IMR-90 (cell line): Measurements from ENCODE around the gene ATP4B. TPM values are rescaled to one million over a fixed set of nuclear protein-coding genes. Genes with fewer than 3 reads are reported as not detected.

Experiments
- ATAC-seq: fragments of 200-7000 bp; cut with Tn5 transposase; 2 replicates; pipeline ENCODE4 v1.9.1; 2020; ENCODE audit warnings: low read depth, mild to moderate bottlenecking, moderate library complexity
- BruUV-seq: library from RNA; stranded (reverse); fragments of 400-500 nt; replicated peaks from 2 replicates; lab custom pipeline; 2021; lab: Mats Ljungman, UMichigan
- CTCF ChIA-PET: fragments of 300-600 bp; formaldehyde crosslinking; extraction: SDS; loops from one replicate; lab custom pipeline; 2021; ENCODE audit warnings: antibody characterized with exemption; lab: Yijun Ruan, JAX
- POLR2A ChIA-PET: fragments of 300-600 bp; sonication (Branson Sonifier 250); formaldehyde crosslinking; loops from one replicate; lab custom pipeline; 2022; ENCODE audit warnings: antibody characterized with exemption; ENCODE audit not compliant: unreplicated experiment; lab: Charles Lee
- DNase-seq: peaks from one replicate; pipeline ENCODE4 v3.0.0; 2013
- H2AFZ ChIP-seq: replicated peaks from 2 replicates; pipeline ENCODE3; 2013; ENCODE audit warnings: low read length, mild to moderate bottlenecking; ENCODE audit not compliant: poor library complexity
- H2AK5ac ChIP-seq: 2 replicates; pipeline ENCODE4 v1.6.1; 2013; ENCODE audit warnings: low read depth, low read length, inconsistent platforms
- H2AK9ac ChIP-seq: replicated peaks from 2 replicates; pipeline ENCODE3; 2013; ENCODE audit warnings: mild to moderate bottlenecking, low read depth, low read length, moderate library complexity; ENCODE audit not compliant: poor library complexity
- H2BK120ac ChIP-seq: 2 replicates; pipeline ENCODE4 v1.6.1; 2013; ENCODE audit warnings: low read depth, low read length, inconsistent platforms
- H2BK15ac ChIP-seq: 3 replicates; pipeline ENCODE4 v1.6.1; 2013; ENCODE audit warnings: low read depth, low read length, inconsistent platforms
- H2BK20ac ChIP-seq: 2 replicates; pipeline ENCODE4 v1.6.1; 2013; ENCODE audit warnings: low read depth, mild to moderate bottlenecking, inconsistent platforms, low read length, moderate library complexity
- H2BK5ac ChIP-seq: 2 replicates; pipeline ENCODE4 v1.6.1; 2013; ENCODE audit warnings: mild to moderate bottlenecking, low read depth, low read length, inconsistent platforms; ENCODE audit not compliant: poor library complexity, severe bottlenecking
- H3K14ac ChIP-seq: replicated peaks from 2 replicates; pipeline ENCODE4 v1.6.1; 2013; ENCODE audit warnings: low read depth, low read length, inconsistent platforms
- H3K18ac ChIP-seq: 2 replicates; pipeline ENCODE4 v1.6.1; 2013; ENCODE audit warnings: low read depth, low read length, control low read depth
- H3K23ac ChIP-seq: 2 replicates; pipeline ENCODE4 v1.6.1; 2013; ENCODE audit warnings: low read depth, low read length, inconsistent platforms
- H3K27ac ChIP-seq: 2 replicates; pipeline ENCODE4 v1.5.1; 2013; ENCODE audit warnings: mild to moderate bottlenecking, control low read depth, low read length; ENCODE audit not compliant: insufficient read depth
- H3K27me3 ChIP-seq: 2 replicates; pipeline ENCODE4 v1.6.1; 2013; ENCODE audit warnings: low read length; ENCODE audit not compliant: control insufficient read depth, insufficient read depth
- H3K36me3 ChIP-seq: 2 replicates; pipeline ENCODE4 v1.6.1; 2013; ENCODE audit warnings: low read length, mixed read lengths; ENCODE audit not compliant: control insufficient read depth, insufficient read depth
- H3K4ac ChIP-seq: 2 replicates; pipeline ENCODE4 v1.6.1; 2013; ENCODE audit warnings: low read depth, low read length, inconsistent platforms
- H3K4me1 ChIP-seq: 2 replicates; pipeline ENCODE4 v1.6.1; 2013; ENCODE audit warnings: low read length, mixed read lengths; ENCODE audit not compliant: control insufficient read depth, insufficient read depth
- H3K4me2 ChIP-seq: 2 replicates; pipeline ENCODE4 v1.6.1; 2013; ENCODE audit warnings: low read depth, mild to moderate bottlenecking, control low read depth, low read length, moderate library complexity
- H3K4me3 ChIP-seq: 2 replicates; pipeline ENCODE4 v1.5.1; 2013; ENCODE audit warnings: low read depth, mild to moderate bottlenecking, control low read depth, low read length, moderate library complexity; ENCODE audit not compliant: insufficient read depth
- H3K56ac ChIP-seq: 2 replicates; pipeline ENCODE4 v1.6.1; 2013; ENCODE audit warnings: low read length, inconsistent platforms; ENCODE audit not compliant: insufficient read depth; ENCODE audit errors: extremely low read depth
- H3K79me1 ChIP-seq, 2 experiments: 2 replicates each; pipeline ENCODE4 v1.6.1; 2013; ENCODE audit warnings: low read length in 2 of 2, inconsistent platforms in 1 of 2, low read depth in 1 of 2
- H3K9ac ChIP-seq: 2 replicates; pipeline ENCODE4 v1.6.1; 2013; ENCODE audit warnings: low read depth, low read length, control low read depth
- H3K9me1 ChIP-seq: 2 replicates; pipeline ENCODE4 v1.6.1; 2013; ENCODE audit warnings: low read length, inconsistent platforms; ENCODE audit not compliant: insufficient read depth
- H3K9me3 ChIP-seq: 2 replicates; pipeline ENCODE4 v1.6.1; 2013; ENCODE audit warnings: low read length; ENCODE audit not compliant: control insufficient read depth, insufficient read depth
- H4K20me1 ChIP-seq: 2 replicates; pipeline ENCODE4 v1.6.1; 2013; ENCODE audit warnings: low read length, inconsistent platforms; ENCODE audit not compliant: insufficient read depth
- H4K5ac ChIP-seq: 2 replicates; pipeline ENCODE4 v1.6.1; 2013; ENCODE audit warnings: mild to moderate bottlenecking, low read depth, low read length, control low read depth
- H4K8ac ChIP-seq, 2 experiments: 2 replicates each; pipeline ENCODE4 v1.6.1; 2013; ENCODE audit warnings: low read depth in 2 of 2, low read length in 2 of 2, control low read depth in 1 of 2, inconsistent platforms in 1 of 2
- H4K91ac ChIP-seq: 2 replicates; pipeline ENCODE4 v1.6.1; 2013; ENCODE audit warnings: low read depth, low read length, inconsistent platforms; ENCODE audit not compliant: insufficient read depth
- CEBPB ChIP-seq: IDR thresholded peaks from 2 replicates; pipeline ENCODE4 v1.6.1; 2012; ENCODE audit warnings: low read depth, low read length, improper control_type of control experiment
- CHD1 ChIP-seq: IDR thresholded peaks from 2 replicates; pipeline ENCODE4 v1.6.1; 2012; ENCODE audit warnings: low read depth, low read length, improper control_type of control experiment
- FOS ChIP-seq: fragments of 150-350 bp; IDR thresholded peaks from 2 replicates; pipeline ENCODE4 v1.6.1; 2016; ENCODE audit warnings: low read depth, low read length
- MAFK ChIP-seq: IDR thresholded peaks from 2 replicates; pipeline ENCODE4 v1.6.1; 2012; ENCODE audit warnings: low read depth, low read length, improper control_type of control experiment
- MAZ ChIP-seq: IDR thresholded peaks from 2 replicates; pipeline ENCODE4 v1.6.1; 2012; ENCODE audit warnings: low read depth, mild to moderate bottlenecking, low read length, improper control_type of control experiment, moderate library complexity, borderline replicate concordance
- MXI1 ChIP-seq: IDR thresholded peaks from 2 replicates; pipeline ENCODE4 v1.6.1; 2012; ENCODE audit warnings: low read depth, mild to moderate bottlenecking, low read length, moderate library complexity, borderline replicate concordance
- NFE2L2 ChIP-seq: fragments of 150-350 bp; IDR thresholded peaks from 2 replicates; pipeline ENCODE4 v1.6.1; 2016; ENCODE audit warnings: low read depth, mild to moderate bottlenecking, low read length
- POLR2A ChIP-seq: IDR thresholded peaks from 2 replicates; pipeline ENCODE4 v1.6.1; 2012; ENCODE audit warnings: mild to moderate bottlenecking, low read depth, low read length
- RAD21 ChIP-seq: IDR thresholded peaks from 2 replicates; pipeline ENCODE4 v1.6.1; 2012; ENCODE audit warnings: low read length, improper control_type of control experiment
- RCOR1 ChIP-seq: IDR thresholded peaks from 2 replicates; pipeline ENCODE4 v1.6.1; 2012; ENCODE audit warnings: mild to moderate bottlenecking, low read length, improper control_type of control experiment; ENCODE audit not compliant: insufficient replicate concordance
- RFX5 ChIP-seq: IDR thresholded peaks from 2 replicates; pipeline ENCODE4 v1.8.0; 2012; ENCODE audit warnings: low read depth, mild to moderate bottlenecking, low read length, moderate library complexity
- SMC3 ChIP-seq: fragments of 150-350 bp; IDR thresholded peaks from 2 replicates; pipeline ENCODE4 v1.6.1; 2016; ENCODE audit warnings: low read depth, mild to moderate bottlenecking, antibody characterized with exemption, low read length, moderate library complexity
- WGBS, 2 experiments: methylation state at CpG; one replicate each; pipeline versions ENCODE4 v1.1.5 to v1.1.7; 2013; ENCODE audit warnings: missing lambda C conversion rate in 2 of 2; ENCODE audit not compliant: insufficient read length in 1 of 2; ENCODE audit errors: extremely low coverage in 2 of 2; 5-methylcytosine and 5-hydroxymethylcytosine counted together
- dilution Hi-C: fragments of 300-500 bp; cut with HindIII; formaldehyde crosslinking; loops from one replicate; pipeline ENCODE4 v1.14.3; 2018; ENCODE audit warnings: low sequenced_read_pairs; ENCODE audit not compliant: unreplicated experiment
- in situ Hi-C: fragments of 300-500 bp; cut with MboI; formaldehyde crosslinking; loops from 3 replicates; pipeline ENCODE4 v1.14.3; 2019; ENCODE audit warnings: low sequenced_read_pairs, inconsistent platforms, mixed read lengths
- intact Hi-C: fragments of 100-400 bp; cut with micrococcal nuclease; formaldehyde crosslinking; loops from 2 replicates; pipeline ENCODE4 v1.10.0; 2022
- polyA plus RNA-seq, 3 experiments: library from polyadenylated mRNA; depleted of rRNA; stranded (reverse); fragments of >200 nt; gene quantifications; 2 replicates each; pipeline ENCODE4 v1.2.3, GENCODE V29; 2012; ENCODE audit warnings: low replicate concordance in 1 of 3
- total RNA-seq: library from RNA; depleted of rRNA; stranded (reverse); fragments of >200 nt; gene quantifications from 2 replicates; pipeline ENCODE4 v1.2.3, GENCODE V29; 2012
- TF ChIP-seq, protein P1 (sequence below): fragments of 150-350 bp; IDR thresholded peaks from 2 replicates; pipeline ENCODE4 v1.6.1; 2017; ENCODE audit warnings: mild to moderate bottlenecking, antibody characterized with exemption, low read length, low read depth
- TF ChIP-seq, protein P2 (sequence below): conservative IDR thresholded peaks from 2 replicates; pipeline ENCODE4 v1.5.1; 2012; ENCODE audit warnings: mild to moderate bottlenecking, low read depth, low read length, improper control_type of control experiment
- TF ChIP-seq, protein P3 (sequence below): fragments of 150-350 bp; IDR thresholded peaks from 2 replicates; pipeline ENCODE4 v1.6.1; 2016; ENCODE audit warnings: low read depth, mild to moderate bottlenecking, low read length, moderate library complexity, borderline replicate concordance

The ATP4B gene
- total and polyA plus RNA-seq, 2 of the 4 experiments (the other 2 are of a cell fraction), result not detected

DNA sequence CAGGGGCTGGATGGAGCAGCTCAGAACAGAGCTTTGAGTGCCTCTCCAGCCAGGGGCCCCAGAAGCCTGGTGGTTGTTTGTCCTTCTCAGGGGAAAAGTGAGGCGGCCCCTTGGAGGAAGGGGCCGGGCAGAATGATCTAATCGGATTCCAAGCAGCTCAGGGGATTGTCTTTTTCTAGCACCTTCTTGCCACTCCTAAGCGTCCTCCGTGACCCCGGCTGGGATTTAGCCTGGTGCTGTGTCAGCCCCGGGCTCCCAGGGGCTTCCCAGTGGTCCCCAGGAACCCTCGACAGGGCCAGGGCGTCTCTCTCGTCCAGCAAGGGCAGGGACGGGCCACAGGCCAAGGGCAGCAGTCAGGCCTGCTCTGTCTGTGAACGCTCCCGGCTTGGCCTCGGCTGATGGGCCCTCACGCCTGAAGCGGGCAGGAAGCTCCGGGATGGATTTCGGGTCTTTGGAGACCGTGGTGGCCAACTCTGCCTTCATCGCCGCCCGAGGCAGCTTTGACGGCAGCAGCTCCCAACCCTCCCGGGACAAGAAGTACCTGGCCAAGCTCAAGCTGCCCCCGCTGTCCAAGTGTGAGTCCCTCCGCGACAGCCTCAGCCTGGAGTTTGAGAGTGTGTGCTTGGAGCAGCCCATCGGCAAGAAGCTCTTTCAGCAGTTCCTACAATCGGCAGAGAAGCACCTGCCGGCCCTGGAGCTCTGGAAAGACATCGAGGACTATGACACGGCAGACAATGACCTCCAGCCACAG is 9.1 kb upstream of the ATP4B start, which contains the start of gene GRK1:
TSS of gene GRK1 (plus strand) at position 269 of the 751 bp plus-strand sequence. CDS start at position 437, 168 bp downstream.
- in situ Hi-C loops (no loop called here), dilution Hi-C loops (no loop called here), intact Hi-C loops (no loop called here)
- Histone ChIP-seq H3K9ac (no peak within 1 kb of the TSS), H4K8ac (no peak within 1 kb of the TSS), H2AK9ac (no peak within 1 kb of the TSS), H3K4me3 (no peak within 1 kb of the TSS), H3K9me1 (peaks cover 3% of the 10 kb centered on the region; the same call in 1 of the 2 replicates), H3K27ac (no peak within 1 kb of the TSS), H2AK5ac (no peak within 1 kb of the TSS), H3K4me2 (no peak within 1 kb of the TSS), H3K4me1 (no peaks in the 10 kb centered on the region), H3K9me3 (peaks cover under 1% of the 10 kb centered on the region; the same call in 1 of the 2 replicates), H3K23ac (no peak within 1 kb of the TSS), H3K79me1 (no peaks in the 10 kb centered on the region), H2BK15ac (no peak within 1 kb of the TSS), H3K56ac (no peak within 1 kb of the TSS), H3K36me3 (no peaks in the 10 kb centered on the region), H2BK5ac (no peak within 1 kb of the TSS), H3K14ac (no peak within 1 kb of the TSS), H4K5ac (no peak within 1 kb of the TSS), H3K27me3 (peaks cover 16% of the 10 kb centered on the region), H3K4ac (no peak within 1 kb of the TSS), H3K18ac (no peak within 1 kb of the TSS), H4K20me1 (peaks cover 11% of the 10 kb centered on the region; the same call in 1 of the 2 replicates), H2BK120ac (no peak within 1 kb of the TSS), H2AFZ (no peak within 1 kb of the TSS), H4K91ac (no peak within 1 kb of the TSS), H2BK20ac (no peak within 1 kb of the TSS)
- ChIA-PET CTCF (no interaction called here), POLR2A (no interaction called here)
- no TSS peak for BruUV-seq
- WGBS, 2 experiments, result 59% methylated on average over 15 of the region's 32 CpGs; no CpG with 5 or more reads in 1 of the 2 experiments
- ATAC-seq (no peak; the same call in 1 of the 2 replicates), DNase-seq (no peak)
- no peak for TF ChIP-seq RAD21
- TF ChIP-seq, protein P1, sequence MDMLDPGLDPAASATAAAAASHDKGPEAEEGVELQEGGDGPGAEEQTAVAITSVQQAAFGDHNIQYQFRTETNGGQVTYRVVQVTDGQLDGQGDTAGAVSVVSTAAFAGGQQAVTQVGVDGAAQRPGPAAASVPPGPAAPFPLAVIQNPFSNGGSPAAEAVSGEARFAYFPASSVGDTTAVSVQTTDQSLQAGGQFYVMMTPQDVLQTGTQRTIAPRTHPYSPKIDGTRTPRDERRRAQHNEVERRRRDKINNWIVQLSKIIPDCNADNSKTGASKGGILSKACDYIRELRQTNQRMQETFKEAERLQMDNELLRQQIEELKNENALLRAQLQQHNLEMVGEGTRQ, result no peak
- TF ChIP-seq, protein P2, sequence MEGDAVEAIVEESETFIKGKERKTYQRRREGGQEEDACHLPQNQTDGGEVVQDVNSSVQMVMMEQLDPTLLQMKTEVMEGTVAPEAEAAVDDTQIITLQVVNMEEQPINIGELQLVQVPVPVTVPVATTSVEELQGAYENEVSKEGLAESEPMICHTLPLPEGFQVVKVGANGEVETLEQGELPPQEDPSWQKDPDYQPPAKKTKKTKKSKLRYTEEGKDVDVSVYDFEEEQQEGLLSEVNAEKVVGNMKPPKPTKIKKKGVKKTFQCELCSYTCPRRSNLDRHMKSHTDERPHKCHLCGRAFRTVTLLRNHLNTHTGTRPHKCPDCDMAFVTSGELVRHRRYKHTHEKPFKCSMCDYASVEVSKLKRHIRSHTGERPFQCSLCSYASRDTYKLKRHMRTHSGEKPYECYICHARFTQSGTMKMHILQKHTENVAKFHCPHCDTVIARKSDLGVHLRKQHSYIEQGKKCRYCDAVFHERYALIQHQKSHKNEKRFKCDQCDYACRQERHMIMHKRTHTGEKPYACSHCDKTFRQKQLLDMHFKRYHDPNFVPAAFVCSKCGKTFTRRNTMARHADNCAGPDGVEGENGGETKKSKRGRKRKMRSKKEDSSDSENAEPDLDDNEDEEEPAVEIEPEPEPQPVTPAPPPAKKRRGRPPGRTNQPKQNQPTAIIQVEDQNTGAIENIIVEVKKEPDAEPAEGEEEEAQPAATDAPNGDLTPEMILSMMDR, result no peak
- TF ChIP-seq, protein P3, sequence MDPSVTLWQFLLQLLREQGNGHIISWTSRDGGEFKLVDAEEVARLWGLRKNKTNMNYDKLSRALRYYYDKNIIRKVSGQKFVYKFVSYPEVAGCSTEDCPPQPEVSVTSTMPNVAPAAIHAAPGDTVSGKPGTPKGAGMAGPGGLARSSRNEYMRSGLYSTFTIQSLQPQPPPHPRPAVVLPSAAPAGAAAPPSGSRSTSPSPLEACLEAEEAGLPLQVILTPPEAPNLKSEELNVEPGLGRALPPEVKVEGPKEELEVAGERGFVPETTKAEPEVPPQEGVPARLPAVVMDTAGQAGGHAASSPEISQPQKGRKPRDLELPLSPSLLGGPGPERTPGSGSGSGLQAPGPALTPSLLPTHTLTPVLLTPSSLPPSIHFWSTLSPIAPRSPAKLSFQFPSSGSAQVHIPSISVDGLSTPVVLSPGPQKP, result no peak
- no peak for TF ChIP-seq MXI1
- no peak for TF ChIP-seq RFX5
- TF ChIP-seq MAFK, result no peak
- TF ChIP-seq POLR2A, result no peak
- TF ChIP-seq MAZ, result no peak
- TF ChIP-seq FOS, result no peak
- TF ChIP-seq CHD1, result no peak
- no peak for TF ChIP-seq NFE2L2
- TF ChIP-seq SMC3, result no peak
- TF ChIP-seq CEBPB, result no peak
- no peak for TF ChIP-seq RCOR1
